Measurements from ENCODE around the gene PLTP. TPM values are rescaled to one million over a fixed set of nuclear protein-coding genes. Genes with fewer than 3 reads are reported as not detected.

The PLTP gene
- total and polyA plus RNA-seq, 2 of the 13 experiments (the other 11 are each of a cell fraction or from before 2014, with no cell fraction given), result 16.9 to 28.6 TPM

DNA sequence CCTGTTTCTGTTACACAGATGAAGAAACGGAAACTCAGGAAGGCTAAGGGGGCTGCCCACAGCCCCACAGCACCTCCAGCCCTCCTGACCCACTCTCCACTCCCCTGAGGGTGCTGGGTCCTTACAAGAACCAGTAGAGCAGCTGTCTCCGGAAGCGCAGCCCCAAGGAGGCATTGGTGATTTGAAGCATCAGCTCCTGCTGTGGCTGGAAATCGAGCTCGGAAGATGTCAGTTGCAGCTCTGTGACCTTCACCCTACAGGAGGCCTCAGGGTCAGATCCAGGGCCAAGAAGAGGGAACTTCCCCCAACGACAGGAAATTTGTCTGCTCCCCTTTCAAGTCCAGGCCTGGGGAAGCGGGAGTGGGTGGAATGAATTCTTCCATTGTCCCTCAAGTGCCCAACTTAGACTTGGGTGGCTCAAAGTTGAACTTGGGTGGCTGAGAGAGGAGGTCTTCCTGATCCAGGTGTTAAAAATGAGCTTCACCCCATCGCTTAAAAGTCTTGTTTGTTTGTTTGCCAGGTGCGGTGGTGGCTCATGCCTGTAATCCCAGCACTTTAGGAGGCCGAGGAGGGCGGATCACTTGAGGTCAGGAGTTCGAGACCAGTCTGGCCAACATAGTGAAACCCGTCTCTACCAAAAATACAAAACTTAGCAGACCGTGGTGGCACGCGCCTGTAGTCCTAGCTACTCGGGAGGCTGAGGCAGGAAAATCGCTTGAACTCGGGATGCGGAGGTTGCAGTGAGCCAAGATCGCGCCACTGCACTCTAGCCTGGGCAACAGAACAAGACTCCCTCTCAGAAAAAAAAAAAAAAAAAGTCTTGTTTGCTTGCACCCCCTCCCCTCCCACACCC, 1.9 kb downstream of the PLTP start (continued):
- TF ChIP-seq, protein P1, sequence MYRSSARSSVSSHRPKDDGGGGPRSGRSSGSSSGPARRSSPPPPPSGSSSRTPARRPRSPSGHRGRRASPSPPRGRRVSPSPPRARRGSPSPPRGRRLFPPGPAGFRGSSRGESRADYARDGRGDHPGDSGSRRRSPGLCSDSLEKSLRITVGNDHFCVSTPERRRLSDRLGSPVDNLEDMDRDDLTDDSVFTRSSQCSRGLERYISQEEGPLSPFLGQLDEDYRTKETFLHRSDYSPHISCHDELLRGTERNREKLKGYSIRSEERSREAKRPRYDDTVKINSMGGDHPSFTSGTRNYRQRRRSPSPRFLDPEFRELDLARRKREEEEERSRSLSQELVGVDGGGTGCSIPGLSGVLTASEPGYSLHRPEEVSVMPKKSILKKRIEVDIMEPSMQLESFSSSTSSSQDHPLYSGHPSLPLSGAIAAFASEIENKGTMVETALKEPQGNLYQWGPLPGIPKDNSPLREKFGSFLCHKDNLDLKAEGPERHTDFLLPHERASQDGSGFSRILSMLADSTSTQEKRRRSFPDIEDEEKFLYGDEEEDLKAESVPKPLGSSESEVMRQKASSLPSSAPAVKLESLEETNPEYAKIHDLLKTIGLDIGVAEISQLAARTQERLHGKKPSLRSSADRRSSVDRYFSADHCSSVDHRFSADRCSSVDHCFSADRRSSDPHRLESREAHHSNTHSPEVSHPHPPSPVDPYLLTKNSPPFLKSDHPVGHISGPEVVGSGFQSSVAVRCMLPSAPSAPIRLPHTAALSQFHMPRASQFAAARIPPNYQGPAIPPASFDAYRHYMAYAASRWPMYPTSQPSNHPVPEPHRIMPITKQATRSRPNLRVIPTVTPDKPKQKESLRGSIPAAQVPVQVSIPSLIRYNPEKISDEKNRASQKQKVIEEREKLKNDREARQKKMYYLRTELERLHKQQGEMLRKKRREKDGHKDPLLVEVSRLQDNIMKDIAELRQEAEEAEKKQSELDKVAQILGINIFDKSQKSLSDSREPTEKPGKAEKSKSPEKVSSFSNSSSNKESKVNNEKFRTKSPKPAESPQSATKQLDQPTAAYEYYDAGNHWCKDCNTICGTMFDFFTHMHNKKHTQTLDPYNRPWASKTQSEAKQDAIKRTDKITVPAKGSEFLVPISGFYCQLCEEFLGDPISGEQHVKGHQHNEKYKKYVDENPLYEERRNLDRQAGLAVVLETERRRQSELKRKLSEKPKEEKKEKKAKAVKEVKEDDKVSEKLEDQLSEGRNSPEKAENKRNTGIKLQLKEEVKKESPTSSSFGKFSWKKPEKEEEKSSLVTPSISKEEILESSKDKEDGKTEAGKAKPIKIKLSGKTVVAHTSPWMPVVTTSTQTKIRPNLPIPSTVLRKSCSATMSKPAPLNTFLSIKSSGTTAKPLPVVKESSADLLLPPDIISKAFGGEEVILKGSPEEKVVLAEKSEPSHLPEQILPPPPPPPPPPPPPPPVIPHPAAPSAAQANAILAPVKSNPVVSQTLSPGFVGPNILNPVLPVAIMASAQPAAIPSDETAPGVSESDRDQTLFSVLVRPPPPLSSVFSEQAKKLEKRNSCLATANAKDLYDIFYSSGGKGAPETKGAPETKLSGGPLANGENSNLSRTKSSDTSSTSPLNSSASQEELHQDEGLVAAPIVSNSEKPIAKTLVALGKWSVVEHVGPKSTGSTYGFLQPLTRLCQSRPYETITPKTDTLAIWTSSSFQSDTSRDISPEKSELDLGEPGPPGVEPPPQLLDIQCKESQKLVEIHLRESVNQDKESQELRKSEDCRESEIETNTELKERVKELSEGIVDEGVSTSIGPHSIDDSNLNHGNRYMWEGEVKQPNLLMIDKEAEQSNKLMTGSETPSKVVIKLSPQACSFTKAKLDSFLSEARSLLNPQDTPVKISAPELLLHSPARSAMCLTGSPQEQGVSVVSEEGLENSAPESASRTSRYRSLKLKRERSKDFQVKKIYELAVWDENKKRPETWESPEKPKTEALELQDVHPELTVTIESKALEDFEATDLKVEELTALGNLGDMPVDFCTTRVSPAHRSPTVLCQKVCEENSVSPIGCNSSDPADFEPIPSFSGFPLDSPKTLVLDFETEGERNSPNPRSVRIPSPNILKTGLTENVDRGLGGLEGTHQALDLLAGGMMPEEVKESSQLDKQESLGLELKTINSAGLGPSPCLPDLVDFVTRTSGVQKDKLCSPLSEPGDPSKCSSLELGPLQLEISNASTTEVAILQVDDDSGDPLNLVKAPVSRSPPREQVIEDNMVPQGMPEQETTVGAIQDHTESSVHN (CRISPR knock-in tag; IDR thresholded peaks at IDR 0.05), result 0 out of 2 replicates have a peak, but pooled peaks have one; percentile 13
- TF ChIP-seq NFYB (CRISPR knock-in tag; IDR thresholded peaks at IDR 0.05), result no peak
- TF ChIP-seq, protein P2, sequence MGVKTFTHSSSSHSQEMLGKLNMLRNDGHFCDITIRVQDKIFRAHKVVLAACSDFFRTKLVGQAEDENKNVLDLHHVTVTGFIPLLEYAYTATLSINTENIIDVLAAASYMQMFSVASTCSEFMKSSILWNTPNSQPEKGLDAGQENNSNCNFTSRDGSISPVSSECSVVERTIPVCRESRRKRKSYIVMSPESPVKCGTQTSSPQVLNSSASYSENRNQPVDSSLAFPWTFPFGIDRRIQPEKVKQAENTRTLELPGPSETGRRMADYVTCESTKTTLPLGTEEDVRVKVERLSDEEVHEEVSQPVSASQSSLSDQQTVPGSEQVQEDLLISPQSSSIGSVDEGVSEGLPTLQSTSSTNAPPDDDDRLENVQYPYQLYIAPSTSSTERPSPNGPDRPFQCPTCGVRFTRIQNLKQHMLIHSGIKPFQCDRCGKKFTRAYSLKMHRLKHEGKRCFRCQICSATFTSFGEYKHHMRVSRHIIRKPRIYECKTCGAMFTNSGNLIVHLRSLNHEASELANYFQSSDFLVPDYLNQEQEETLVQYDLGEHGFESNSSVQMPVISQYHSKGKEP (CRISPR knock-in tag; IDR thresholded peaks at IDR 0.05), result no peak
- 0 out of 2 replicates have a peak, but pooled peaks have one; percentile 58 for TF ChIP-seq ZNF749 (CRISPR knock-in tag; IDR thresholded peaks at IDR 0.05; ENCODE audit: borderline replicate concordance)
- no peak for TF ChIP-seq SALL2 (CRISPR knock-in tag; IDR thresholded peaks at IDR 0.05)
- TF ChIP-seq YEATS4 (CRISPR knock-in tag; IDR thresholded peaks at IDR 0.05; ENCODE audit: borderline replicate concordance), result 0 out of 2 replicates have a peak, but pooled peaks have one; percentile 26
- TF ChIP-seq ZNF264 (CRISPR knock-in tag; IDR thresholded peaks at IDR 0.05), result peak; percentile 66; the same call in 1 of the 2 replicates
- TF ChIP-seq, protein P3, sequence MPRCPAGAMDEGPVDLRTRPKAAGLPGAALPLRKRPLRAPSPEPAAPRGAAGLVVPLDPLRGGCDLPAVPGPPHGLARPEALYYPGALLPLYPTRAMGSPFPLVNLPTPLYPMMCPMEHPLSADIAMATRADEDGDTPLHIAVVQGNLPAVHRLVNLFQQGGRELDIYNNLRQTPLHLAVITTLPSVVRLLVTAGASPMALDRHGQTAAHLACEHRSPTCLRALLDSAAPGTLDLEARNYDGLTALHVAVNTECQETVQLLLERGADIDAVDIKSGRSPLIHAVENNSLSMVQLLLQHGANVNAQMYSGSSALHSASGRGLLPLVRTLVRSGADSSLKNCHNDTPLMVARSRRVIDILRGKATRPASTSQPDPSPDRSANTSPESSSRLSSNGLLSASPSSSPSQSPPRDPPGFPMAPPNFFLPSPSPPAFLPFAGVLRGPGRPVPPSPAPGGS (CRISPR knock-in tag; IDR thresholded peaks at IDR 0.05), result peak; percentile 20; the same call in 1 of the 2 replicates
- TF ChIP-seq, protein P4, sequence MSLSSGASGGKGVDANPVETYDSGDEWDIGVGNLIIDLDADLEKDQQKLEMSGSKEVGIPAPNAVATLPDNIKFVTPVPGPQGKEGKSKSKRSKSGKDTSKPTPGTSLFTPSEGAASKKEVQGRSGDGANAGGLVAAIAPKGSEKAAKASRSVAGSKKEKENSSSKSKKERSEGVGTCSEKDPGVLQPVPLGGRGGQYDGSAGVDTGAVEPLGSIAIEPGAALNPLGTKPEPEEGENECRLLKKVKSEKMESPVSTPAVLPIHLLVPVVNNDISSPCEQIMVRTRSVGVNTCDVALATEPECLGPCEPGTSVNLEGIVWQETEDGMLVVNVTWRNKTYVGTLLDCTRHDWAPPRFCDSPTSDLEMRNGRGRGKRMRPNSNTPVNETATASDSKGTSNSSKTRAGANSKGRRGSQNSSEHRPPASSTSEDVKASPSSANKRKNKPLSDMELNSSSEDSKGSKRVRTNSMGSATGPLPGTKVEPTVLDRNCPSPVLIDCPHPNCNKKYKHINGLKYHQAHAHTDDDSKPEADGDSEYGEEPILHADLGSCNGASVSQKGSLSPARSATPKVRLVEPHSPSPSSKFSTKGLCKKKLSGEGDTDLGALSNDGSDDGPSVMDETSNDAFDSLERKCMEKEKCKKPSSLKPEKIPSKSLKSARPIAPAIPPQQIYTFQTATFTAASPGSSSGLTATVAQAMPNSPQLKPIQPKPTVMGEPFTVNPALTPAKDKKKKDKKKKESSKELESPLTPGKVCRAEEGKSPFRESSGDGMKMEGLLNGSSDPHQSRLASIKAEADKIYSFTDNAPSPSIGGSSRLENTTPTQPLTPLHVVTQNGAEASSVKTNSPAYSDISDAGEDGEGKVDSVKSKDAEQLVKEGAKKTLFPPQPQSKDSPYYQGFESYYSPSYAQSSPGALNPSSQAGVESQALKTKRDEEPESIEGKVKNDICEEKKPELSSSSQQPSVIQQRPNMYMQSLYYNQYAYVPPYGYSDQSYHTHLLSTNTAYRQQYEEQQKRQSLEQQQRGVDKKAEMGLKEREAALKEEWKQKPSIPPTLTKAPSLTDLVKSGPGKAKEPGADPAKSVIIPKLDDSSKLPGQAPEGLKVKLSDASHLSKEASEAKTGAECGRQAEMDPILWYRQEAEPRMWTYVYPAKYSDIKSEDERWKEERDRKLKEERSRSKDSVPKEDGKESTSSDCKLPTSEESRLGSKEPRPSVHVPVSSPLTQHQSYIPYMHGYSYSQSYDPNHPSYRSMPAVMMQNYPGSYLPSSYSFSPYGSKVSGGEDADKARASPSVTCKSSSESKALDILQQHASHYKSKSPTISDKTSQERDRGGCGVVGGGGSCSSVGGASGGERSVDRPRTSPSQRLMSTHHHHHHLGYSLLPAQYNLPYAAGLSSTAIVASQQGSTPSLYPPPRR (CRISPR knock-in tag; IDR thresholded peaks at IDR 0.05; ENCODE audit: borderline replicate concordance), result peak; percentile 64
- TF ChIP-seq ZNF713 (CRISPR knock-in tag; IDR thresholded peaks at IDR 0.05), result no peak
- TF ChIP-seq ATRX (CRISPR knock-in tag; IDR thresholded peaks at IDR 0.05; ENCODE audit: borderline replicate concordance), result no peak

All from HepG2 (cell line).